GM12892 (cell line): ENCODE data around the gene PPP6R3.

Experiments
- POLR2A ChIP-seq: IDR thresholded peaks from 2 replicates; pipeline ENCODE4 v1.6.1; 2011; ENCODE audit warnings: low read depth, low read length, control low read depth
- POLR2AphosphoS5 ChIP-seq: IDR thresholded peaks from 2 replicates; pipeline ENCODE4 v1.6.1; 2011; ENCODE audit warnings: low read depth, low read length, control low read depth
- TAF1 ChIP-seq: IDR thresholded peaks from 2 replicates; pipeline ENCODE4 v1.6.1; 2011; ENCODE audit warnings: low read depth, mild to moderate bottlenecking, control low read depth, low read length, borderline replicate concordance

DNA sequence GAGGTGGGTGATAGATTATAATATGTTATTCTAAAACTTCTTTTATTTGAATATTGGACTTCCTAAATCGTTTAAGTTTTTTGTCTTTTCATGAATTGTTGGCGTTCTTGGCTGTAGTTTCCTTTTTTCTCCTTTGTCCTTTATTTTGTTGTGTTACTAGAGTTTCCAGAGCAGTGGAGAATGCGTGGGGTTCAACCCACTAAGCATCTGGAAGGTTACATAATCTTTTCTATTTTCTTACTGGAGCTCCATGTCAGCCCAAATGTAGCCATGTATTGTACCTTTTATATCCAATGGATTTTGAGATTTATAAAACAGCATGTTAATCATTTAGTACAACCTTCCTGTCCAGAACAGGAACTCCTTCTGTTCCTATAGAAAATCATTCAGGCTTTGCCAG lies 63.2 kb downstream of the PPP6R3 start:
- TF ChIP-seq POLR2A (no peak), POLR2AphosphoS5 (no peak), TAF1 (no peak)
